ENCODE measurements around the gene NFIA. TPM values are rescaled to one million over a fixed set of nuclear protein-coding genes. Genes with fewer than 3 reads are reported as not detected.

NFIA gene
- total and polyA plus RNA-seq, 10 of the 15 experiments (the other 5 are each of a cell fraction or from before 2014, with no cell fraction given), result 0.10 to 0.16 TPM; not detected in 8

GRCh38 chr1:61356995-61357394 is 274.6 kb downstream of the NFIA start:
- H3K36me3 ChIP-seq (ENCODE audit: control insufficient read depth in 2 of 2, insufficient read depth in 2 of 2, low read length in 1 of 2), result no peaks in the 10 kb centered on the region
- no peak overlapping the region for H3K4me3 ChIP-seq
- BruUV-seq (replicated peaks), result no TSS peak
- H3K27ac ChIP-seq (ENCODE audit: control insufficient read depth, insufficient read depth), result no peak overlapping the region
- no peaks in the 10 kb centered on the region for H3K9me3 ChIP-seq (replicated peaks; ENCODE audit: control insufficient read depth, insufficient read depth, low read length)
- no peak for DNase-seq (ENCODE audit: low read depth, low spot score)
- peaks cover 0 to 2% of the 10 kb centered on the region in 2 experiments; a peak in 2 of 4 replicates for H3K27me3 ChIP-seq (replicated peaks in 1 of 2; ENCODE audit: control insufficient read depth in 2 of 2, insufficient read depth in 2 of 2, low read length in 1 of 2)
- no peak overlapping the region for H2AFZ ChIP-seq (ENCODE audit: control insufficient read depth, low read depth, low read length)
- H3K79me2 ChIP-seq (ENCODE audit: control insufficient read depth, insufficient read depth, low read length), result no peaks in the 10 kb centered on the region
- no peak for ATAC-seq
- H3K4me1 ChIP-seq (ENCODE audit: control insufficient read depth, insufficient read depth, low read length), result no peaks in the 10 kb centered on the region
- intact Hi-C loops (cut with micrococcal nuclease; ENCODE audit: unreplicated experiment), result no loop called here
- ChIA-PET POLR2A (no interaction called here), CTCF (interaction anchor here (0.6 kb wide), 1 partner anchor 774 kb away, joined by 3 read pairs; no protein-coding TSS in a partner anchor), RAD21 (ENCODE audit: unreplicated experiment) (no interaction called here), SMC1A (ENCODE audit: uncharacterized antibody, unreplicated experiment) (no interaction called here)
- 16% methylated on average over 5 of the region's 5 CpGs for WGBS (ENCODE audit: insufficient coverage, insufficient replicate concordance, low lambda C conversion rate, missing lambda C conversion rate)
- no peak overlapping the region for H3K4me2 ChIP-seq (ENCODE audit: control insufficient read depth, insufficient read depth)
- no peak overlapping the region for H3K9ac ChIP-seq (ENCODE audit: control insufficient read depth, insufficient read depth, low read length)
- H4K20me1 ChIP-seq (ENCODE audit: control insufficient read depth, insufficient read depth), result no peaks in the 10 kb centered on the region
- FAIRE-seq, result no peak
- in situ Hi-C loops (cut with MboI), result no loop called here
- TF ChIP-seq CREB1 (IDR thresholded peaks at IDR 0.05; ENCODE audit: low read depth) (no peak), MYC (IDR thresholded peaks at IDR 0.05; ENCODE audit: insufficient read depth, insufficient read length, insufficient replicate concordance, low read length, severe bottlenecking) (no peak), NRF1 (conservative IDR thresholded peaks at IDR 0.05; ENCODE audit: low read depth, low read length) (no peak), RAD21 (IDR thresholded peaks at IDR 0.05; ENCODE audit: insufficient read depth, low read depth, low read length) (no peak), GATAD2B (conservative IDR thresholded peaks at IDR 0.05; ENCODE audit: low read depth) (no peak), CTCF (IDR thresholded peaks at IDR 0.05 in 2 of 3, conservative IDR thresholded peaks at IDR 0.05 in 1 of 3; ENCODE audit: control insufficient read depth in 2 of 3, extremely low read depth in 1 of 3, insufficient read depth in 1 of 3, low read depth in 3 of 3, low read length in 3 of 3) (no peak), ZNF207 (IDR thresholded peaks at IDR 0.05; ENCODE audit: borderline replicate concordance) (no peak), ZNF217 (IDR thresholded peaks at IDR 0.05) (no peak), SUZ12 (IDR thresholded peaks at IDR 0.05; ENCODE audit: unreplicated experiment) (no peak), RFX5 (IDR thresholded peaks at IDR 0.05; ENCODE audit: low read depth, low read length) (no peak), FOXK2 (IDR thresholded peaks at IDR 0.05) (no peak), MXI1 (IDR thresholded peaks at IDR 0.05; ENCODE audit: low read depth, low read length) (no peak), RAD51 (IDR thresholded peaks at IDR 0.05) (no peak), ZSCAN29 (IDR thresholded peaks at IDR 0.05) (no peak), MTA2 (IDR thresholded peaks at IDR 0.05; ENCODE audit: low read depth) (no peak)
- TF ChIP-seq, protein P1, sequence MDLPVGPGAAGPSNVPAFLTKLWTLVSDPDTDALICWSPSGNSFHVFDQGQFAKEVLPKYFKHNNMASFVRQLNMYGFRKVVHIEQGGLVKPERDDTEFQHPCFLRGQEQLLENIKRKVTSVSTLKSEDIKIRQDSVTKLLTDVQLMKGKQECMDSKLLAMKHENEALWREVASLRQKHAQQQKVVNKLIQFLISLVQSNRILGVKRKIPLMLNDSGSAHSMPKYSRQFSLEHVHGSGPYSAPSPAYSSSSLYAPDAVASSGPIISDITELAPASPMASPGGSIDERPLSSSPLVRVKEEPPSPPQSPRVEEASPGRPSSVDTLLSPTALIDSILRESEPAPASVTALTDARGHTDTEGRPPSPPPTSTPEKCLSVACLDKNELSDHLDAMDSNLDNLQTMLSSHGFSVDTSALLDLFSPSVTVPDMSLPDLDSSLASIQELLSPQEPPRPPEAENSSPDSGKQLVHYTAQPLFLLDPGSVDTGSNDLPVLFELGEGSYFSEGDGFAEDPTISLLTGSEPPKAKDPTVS (IDR thresholded peaks at IDR 0.05; ENCODE audit: low read depth, low read length), result no peak
- TF ChIP-seq, protein P2, sequence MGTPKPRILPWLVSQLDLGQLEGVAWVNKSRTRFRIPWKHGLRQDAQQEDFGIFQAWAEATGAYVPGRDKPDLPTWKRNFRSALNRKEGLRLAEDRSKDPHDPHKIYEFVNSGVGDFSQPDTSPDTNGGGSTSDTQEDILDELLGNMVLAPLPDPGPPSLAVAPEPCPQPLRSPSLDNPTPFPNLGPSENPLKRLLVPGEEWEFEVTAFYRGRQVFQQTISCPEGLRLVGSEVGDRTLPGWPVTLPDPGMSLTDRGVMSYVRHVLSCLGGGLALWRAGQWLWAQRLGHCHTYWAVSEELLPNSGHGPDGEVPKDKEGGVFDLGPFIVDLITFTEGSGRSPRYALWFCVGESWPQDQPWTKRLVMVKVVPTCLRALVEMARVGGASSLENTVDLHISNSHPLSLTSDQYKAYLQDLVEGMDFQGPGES (IDR thresholded peaks at IDR 0.05), result no peak
- TF ChIP-seq, protein P3, sequence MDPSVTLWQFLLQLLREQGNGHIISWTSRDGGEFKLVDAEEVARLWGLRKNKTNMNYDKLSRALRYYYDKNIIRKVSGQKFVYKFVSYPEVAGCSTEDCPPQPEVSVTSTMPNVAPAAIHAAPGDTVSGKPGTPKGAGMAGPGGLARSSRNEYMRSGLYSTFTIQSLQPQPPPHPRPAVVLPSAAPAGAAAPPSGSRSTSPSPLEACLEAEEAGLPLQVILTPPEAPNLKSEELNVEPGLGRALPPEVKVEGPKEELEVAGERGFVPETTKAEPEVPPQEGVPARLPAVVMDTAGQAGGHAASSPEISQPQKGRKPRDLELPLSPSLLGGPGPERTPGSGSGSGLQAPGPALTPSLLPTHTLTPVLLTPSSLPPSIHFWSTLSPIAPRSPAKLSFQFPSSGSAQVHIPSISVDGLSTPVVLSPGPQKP (IDR thresholded peaks at IDR 0.05; ENCODE audit: low read depth, low read length), result no peak

All from GM12878 (cell line).